ENCODE results near the gene CFAP61. TPM values are rescaled to one million over a fixed set of nuclear protein-coding genes. Genes with fewer than 3 reads are reported as not detected.
A peak's percentile ranks its signal among the peaks of the same experiment; 100 is the strongest.

Gene CFAP61
- total RNA-seq, 1 experiment from 2014 or later, result not detected

DNA sequence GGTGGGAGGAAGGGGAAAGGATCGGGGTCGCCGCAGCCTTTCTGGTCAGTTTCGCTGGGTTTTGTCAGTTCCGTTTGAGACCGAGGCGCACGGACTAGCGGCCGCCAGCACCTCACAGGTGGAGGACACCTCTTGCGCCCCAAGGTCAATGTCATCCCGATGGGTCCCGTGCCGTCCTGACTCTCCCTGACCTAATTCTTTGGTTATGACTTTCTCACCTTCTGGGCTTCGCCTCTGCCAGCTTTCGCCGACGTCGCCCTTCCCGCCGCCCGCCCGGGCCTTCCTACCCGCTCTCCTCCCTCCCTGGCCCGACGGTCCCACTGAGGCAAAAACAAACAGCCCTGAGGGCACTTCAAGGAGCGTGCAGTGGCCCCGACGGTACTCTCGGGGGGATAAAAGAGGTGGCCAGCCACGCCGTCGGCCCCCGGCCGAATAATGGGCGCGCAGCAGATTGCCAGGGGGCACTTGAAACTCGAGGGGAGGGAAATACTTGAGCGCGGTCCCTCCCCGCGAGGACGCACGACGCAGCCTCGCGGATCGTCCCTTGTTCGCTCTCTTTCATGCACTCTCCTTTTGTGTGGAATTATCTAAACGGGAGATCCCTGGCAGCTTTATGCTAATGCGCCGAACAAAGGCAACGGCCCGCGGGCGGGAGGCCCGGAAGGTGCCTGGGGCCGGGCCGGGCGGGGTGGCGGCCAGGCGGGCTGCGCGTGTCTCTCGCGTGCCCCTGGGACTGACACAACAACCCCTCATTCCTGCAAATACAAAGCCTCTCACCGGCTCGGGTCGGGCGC lies 311.7 kb downstream of the CFAP61 start:
- Histone ChIP-seq H3K27ac (ENCODE audit: low read length) (no peak overlapping the region), H3K79me2 (ENCODE audit: low read length) (no peaks in the 10 kb centered on the region), H3F3A (ENCODE audit: low read length, unreplicated experiment) (no peaks in the 10 kb centered on the region), H3K36me3 (ENCODE audit: low read depth, low read length) (no peaks in the 10 kb centered on the region), H3K4me2 (ENCODE audit: low read length) (peak overlapping the region; percentile 40), H3K4me1 (ENCODE audit: insufficient read depth, low read length) (peaks cover 5% of the 10 kb centered on the region; the same call in 1 of the 2 replicates), H3K9me3 (ENCODE audit: low read length) (no peaks in the 10 kb centered on the region), H4K20me1 (ENCODE audit: low read length) (no peaks in the 10 kb centered on the region), H3K4me3 (ENCODE audit: low read length) (peak overlapping the region; percentile 23; the same call in 1 of the 2 replicates), H3K27me3 (ENCODE audit: low read length) (peaks cover 66% of the 10 kb centered on the region), H3K9me2 (replicated peaks; ENCODE audit: low read length) (no peaks in the 10 kb centered on the region), H2AFZ (ENCODE audit: low read length) (no peak overlapping the region), H3K9ac (ENCODE audit: low read length) (no peak overlapping the region)
- DNase-seq (no peak), ATAC-seq (no peak)
- TF ChIP-seq EZH2phosphoT487 (IDR thresholded peaks at IDR 0.05; ENCODE audit: borderline replicate concordance, low read length) (peak; percentile 44; the same call in 1 of the 2 replicates), EZH2 (IDR thresholded peaks at IDR 0.05; ENCODE audit: low read length, unreplicated experiment) (peak; percentile 93)
- TF ChIP-seq, protein P1, sequence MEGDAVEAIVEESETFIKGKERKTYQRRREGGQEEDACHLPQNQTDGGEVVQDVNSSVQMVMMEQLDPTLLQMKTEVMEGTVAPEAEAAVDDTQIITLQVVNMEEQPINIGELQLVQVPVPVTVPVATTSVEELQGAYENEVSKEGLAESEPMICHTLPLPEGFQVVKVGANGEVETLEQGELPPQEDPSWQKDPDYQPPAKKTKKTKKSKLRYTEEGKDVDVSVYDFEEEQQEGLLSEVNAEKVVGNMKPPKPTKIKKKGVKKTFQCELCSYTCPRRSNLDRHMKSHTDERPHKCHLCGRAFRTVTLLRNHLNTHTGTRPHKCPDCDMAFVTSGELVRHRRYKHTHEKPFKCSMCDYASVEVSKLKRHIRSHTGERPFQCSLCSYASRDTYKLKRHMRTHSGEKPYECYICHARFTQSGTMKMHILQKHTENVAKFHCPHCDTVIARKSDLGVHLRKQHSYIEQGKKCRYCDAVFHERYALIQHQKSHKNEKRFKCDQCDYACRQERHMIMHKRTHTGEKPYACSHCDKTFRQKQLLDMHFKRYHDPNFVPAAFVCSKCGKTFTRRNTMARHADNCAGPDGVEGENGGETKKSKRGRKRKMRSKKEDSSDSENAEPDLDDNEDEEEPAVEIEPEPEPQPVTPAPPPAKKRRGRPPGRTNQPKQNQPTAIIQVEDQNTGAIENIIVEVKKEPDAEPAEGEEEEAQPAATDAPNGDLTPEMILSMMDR (conservative IDR thresholded peaks at IDR 0.05; ENCODE audit: low read depth, low read length), result no peak
- intact Hi-C loops (cut with micrococcal nuclease), result loop anchor here (5.0 kb wide), 1 partner anchor 88 kb away; no protein-coding TSS in a partner anchor
- POLR2A ChIA-PET (ENCODE audit: unreplicated experiment), result no interaction called here
- no TSS peak for BruUV-seq (replicated peaks)
- CTCF ChIA-PET, result no interaction called here

- intact Hi-C loops (cut with micrococcal nuclease), result loop anchor here (5.0 kb wide), 1 partner anchor 87 kb away; no protein-coding TSS in a partner anchor
Observed at GRCh38 chr20:20364593-20365479, 312.5 kb downstream of the CFAP61 start.

More at GRCh38 chr20:20364593-20365479, 312.5 kb downstream of the CFAP61 start:
- no peaks in the 10 kb centered on the region for H3K36me3 ChIP-seq (ENCODE audit: low read depth, low read length)
- no peak overlapping the region for H3K9ac ChIP-seq (ENCODE audit: low read length)
- no peaks in the 10 kb centered on the region for H3K9me2 ChIP-seq (replicated peaks; ENCODE audit: low read length)
- H3K79me2 ChIP-seq (ENCODE audit: low read length), result no peaks in the 10 kb centered on the region
- H2AFZ ChIP-seq (ENCODE audit: low read length), result no peak overlapping the region
- peaks cover 5% of the 10 kb centered on the region; the same call in 1 of the 2 replicates for H3K4me1 ChIP-seq (ENCODE audit: insufficient read depth, low read length)
- peaks cover 74% of the 10 kb centered on the region for H3K27me3 ChIP-seq (ENCODE audit: low read length)
- DNase-seq (no peak), ATAC-seq (no peak)
- no peak overlapping the region for H3K4me2 ChIP-seq (ENCODE audit: low read length)
- H3K27ac ChIP-seq (ENCODE audit: low read length), result no peak overlapping the region
- no peaks in the 10 kb centered on the region for H3K9me3 ChIP-seq (ENCODE audit: low read length)
- H3F3A ChIP-seq (ENCODE audit: low read length, unreplicated experiment), result no peaks in the 10 kb centered on the region
- no peaks in the 10 kb centered on the region for H4K20me1 ChIP-seq (ENCODE audit: low read length)
- ChIA-PET CTCF (no interaction called here), POLR2A (ENCODE audit: unreplicated experiment) (no interaction called here)
- BruUV-seq (replicated peaks), result no TSS peak
- H3K4me3 ChIP-seq (ENCODE audit: low read length), result no peak overlapping the region
- TF ChIP-seq EZH2phosphoT487 (IDR thresholded peaks at IDR 0.05; ENCODE audit: borderline replicate concordance, low read length) (no peak), EZH2 (IDR thresholded peaks at IDR 0.05; ENCODE audit: low read length, unreplicated experiment) (no peak)
- TF ChIP-seq, protein P1 (conservative IDR thresholded peaks at IDR 0.05; ENCODE audit: low read depth, low read length), result no peak
